Stimulated activated CD8-positive, alpha-beta memory T cell treated with anti-CD3 and anti-CD28 coated beads, Interleukin-2, amount 100 ng/mL, for 48 hours (primary cell): ENCODE measurements around the gene RASA3.

Source experiments
- DNase-seq, 2 donors: peaks; one replicate each; pipeline ENCODE4 v3.0.0-alpha.2; 2020; ENCODE audit warnings: low read depth in 2 of 2

RASA3 gene

GRCh38 chr13:113969311-113969972 is 163.0 kb downstream of the RASA3 start:
- DNase-seq = no peak

- DNase-seq = no peak
These were observed 163.7 kb downstream of the RASA3 start for GRCh38 chr13:113968463-113969310.

GRCh38 chr13:113967729-113968462 is 164.5 kb downstream of the RASA3 start:
- DNase-seq = no peak

- no peak for DNase-seq
These were observed 165.2 kb downstream of the RASA3 start for GRCh38 chr13:113967206-113967720.

GRCh38 chr13:113965968-113966884 is 166.2 kb downstream of the RASA3 start:
- no peak for DNase-seq

GRCh38 chr13:113965383-113965874 is 167.0 kb downstream of the RASA3 start:
- no peak for DNase-seq

GRCh38 chr13:113964251-113964995 is 168.0 kb downstream of the RASA3 start:
- DNase-seq = no peak

- no peak for DNase-seq
These were observed 169.0 kb downstream of the RASA3 start for GRCh38 chr13:113963376-113963775.

GRCh38 chr13:113962975-113963374 is 169.4 kb downstream of the RASA3 start:
- DNase-seq = no peak

GRCh38 chr13:113962386-113962785 is 170.0 kb downstream of the RASA3 start:
- DNase-seq = no peak

- no peak for DNase-seq
These were observed 172.0 kb downstream of the RASA3 start for GRCh38 chr13:113960276-113960948.

GRCh38 chr13:113959198-113959597 is 173.2 kb downstream of the RASA3 start:
- no peak for DNase-seq

GRCh38 chr13:113958373-113958772 is 174.1 kb downstream of the RASA3 start:
- no peak for DNase-seq

- no peak for DNase-seq
These were observed 175.9 kb downstream of the RASA3 start for GRCh38 chr13:113956571-113956970.

- no peak for DNase-seq
These were observed 176.7 kb downstream of the RASA3 start for GRCh38 chr13:113955691-113956090.

- DNase-seq = no peak
These were observed 177.2 kb downstream of the RASA3 start for GRCh38 chr13:113955235-113955634.

GRCh38 chr13:113954046-113954835 is 178.2 kb downstream of the RASA3 start:
- DNase-seq = no peak

- DNase-seq = no peak
These were observed 178.9 kb downstream of the RASA3 start for GRCh38 chr13:113953561-113953960.

- DNase-seq = no peak
These were observed 179.4 kb downstream of the RASA3 start for GRCh38 chr13:113952983-113953520.
